Cardiac septum (tissue), 1 donor: ENCODE measurements around the gene RAB15. TPM values are rescaled to one million over a fixed set of nuclear protein-coding genes. Genes with fewer than 3 reads are reported as not detected.
A peak's percentile ranks its signal among the peaks of the same experiment; 100 is the strongest.

Experiments
- DNase-seq: peaks from one replicate; pipeline ENCODE4 v3.0.0-alpha.2; 2020; ENCODE audit warnings: low spot score
- intact Hi-C: fragments of 100-400 bp; cut with DNase I; formaldehyde crosslinking; loops from one replicate; pipeline ENCODE4 v1.14.0; 2022
- total RNA-seq: library from RNA; stranded (reverse); fragmentation: NEBNext Ultra II Directional; extraction: Animal tissue kit (Norgen Biotek cat#: 25700); gene quantifications from one replicate; pipeline ENCODE4 v1.2.1, GENCODE V29; 2021
- donor health status: DM: no; HTN: no; CAD: no.

Gene RAB15
- total RNA-seq, 1 donor from 2014 or later = 60.8 TPM

DNA sequence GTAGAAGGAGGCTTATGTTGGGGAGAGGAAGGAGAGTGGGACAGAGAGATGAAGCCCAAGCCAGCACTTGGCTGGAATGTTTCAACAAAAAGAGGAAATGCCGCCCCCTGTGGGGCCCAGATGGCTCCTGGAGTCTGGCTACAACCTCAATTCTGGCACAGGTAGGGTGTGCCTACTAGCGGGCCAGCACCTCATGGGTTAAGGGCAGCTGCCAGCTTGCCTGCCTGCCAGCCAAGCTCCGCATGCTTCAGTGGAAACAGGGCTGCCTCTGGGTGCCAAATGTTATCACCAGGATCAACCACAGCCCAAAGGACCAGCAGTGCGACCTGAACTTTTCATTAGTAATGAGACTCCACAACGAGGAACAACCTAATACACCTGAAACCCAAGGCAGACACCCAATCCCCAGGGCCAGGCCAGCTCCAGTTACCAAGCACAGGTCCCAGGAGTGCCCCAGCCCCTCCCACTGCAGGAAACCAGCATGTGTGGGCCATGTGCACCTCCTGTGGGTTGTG is 11.3 kb downstream of the RAB15 start:
- intact Hi-C loops = no loop called here
- DNase-seq = no peak

DNA sequence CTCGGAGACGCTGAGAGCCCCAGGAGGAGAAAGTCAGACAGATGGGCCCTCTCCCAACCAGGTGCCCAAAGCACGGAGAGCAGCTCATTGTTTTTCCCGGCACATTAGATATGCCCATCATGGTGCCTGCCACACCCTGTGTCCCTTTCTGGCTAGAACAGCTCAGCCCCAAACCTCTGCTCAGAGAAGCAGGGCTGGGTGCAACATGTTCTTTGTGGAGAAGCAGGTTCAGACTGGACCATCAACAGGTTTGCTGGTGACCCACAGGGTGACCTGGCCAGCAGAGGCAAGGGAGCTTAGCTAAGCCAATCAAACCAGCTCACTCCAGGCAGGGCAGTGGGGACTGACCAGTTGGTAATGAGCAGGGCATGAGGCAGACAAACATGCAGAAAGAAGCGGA is 13.4 kb downstream of the RAB15 start:
- DNase-seq = no peak
- intact Hi-C loops = no loop called here

DNA sequence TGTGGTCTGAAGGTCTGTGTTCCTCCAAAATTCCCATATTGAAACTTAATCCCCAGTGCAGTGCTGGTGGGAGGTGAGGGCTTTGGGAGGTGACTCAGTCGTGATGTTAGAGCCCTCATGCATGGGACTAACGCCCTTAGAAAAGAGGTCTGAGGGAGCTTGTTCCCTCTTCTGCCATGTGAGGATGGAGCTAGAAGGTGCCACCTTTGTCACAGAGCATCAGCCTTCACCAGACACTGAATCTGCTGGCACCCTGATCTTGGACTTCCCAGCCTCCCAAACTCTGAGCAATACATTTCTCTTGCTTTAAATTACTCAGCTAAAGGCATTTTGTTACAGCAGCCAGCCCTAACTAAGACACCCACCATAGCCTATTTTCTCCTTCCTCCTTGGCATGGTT is 13.9 kb downstream of the RAB15 start:
- intact Hi-C loops = no loop called here
- peak; percentile 22 for DNase-seq

DNA sequence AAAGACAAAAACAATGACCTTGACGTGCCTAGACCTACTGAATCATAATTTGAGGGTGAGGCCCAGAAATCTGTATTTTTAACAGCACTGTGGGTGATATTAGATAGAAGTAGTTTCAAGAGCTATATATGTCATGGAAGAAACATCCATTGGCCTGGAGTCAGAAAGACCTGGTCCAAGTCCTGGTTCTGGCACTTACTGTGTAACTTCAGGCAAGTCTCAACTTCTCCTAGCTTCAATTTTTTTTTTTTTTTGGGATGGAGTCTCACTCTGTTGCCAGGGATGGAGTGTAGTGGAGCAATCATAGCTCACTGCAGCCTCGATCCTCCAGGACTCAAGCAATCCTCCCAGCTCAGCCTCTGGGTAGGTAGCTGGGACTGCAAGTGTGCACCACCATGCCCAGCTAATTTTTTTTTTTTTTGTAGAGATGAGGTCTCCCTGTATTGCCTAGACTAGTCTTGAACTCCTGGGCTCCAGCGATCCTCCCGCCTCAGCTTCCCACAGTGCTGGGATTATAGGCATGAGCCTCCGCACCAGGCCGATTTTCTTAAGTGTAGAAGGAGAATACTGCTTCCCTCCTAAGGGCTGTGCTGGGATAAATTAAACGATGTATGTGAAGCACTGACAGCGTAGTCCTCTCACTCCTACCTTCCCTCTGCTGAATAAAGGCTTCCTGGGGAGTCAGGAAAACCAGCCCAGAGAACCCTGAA is 15.3 kb downstream of the RAB15 start:
- intact Hi-C loops = no loop called here
- peak; percentile 19 for DNase-seq

DNA sequence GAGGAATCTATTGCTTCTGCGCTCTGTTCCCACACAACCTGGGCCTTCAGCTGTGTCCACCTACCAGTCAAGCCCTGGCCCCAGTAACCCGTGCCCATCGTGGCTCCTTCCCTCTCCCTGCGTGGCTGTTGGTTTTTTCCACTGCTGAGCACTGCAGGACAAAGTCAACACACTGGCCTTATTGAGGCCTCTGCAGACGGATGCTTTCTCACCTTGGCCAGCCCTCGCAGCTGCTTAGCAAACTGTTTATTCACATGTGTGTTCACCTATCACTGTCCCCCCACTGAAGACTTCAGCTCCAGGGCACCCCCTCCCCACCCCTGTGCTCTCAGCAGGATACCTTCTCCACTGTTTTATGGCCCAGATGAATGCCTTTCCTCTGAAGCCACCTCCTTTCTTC is 16.8 kb downstream of the RAB15 start:
- peak; percentile 66 for DNase-seq
- intact Hi-C loops = no loop called here

DNA sequence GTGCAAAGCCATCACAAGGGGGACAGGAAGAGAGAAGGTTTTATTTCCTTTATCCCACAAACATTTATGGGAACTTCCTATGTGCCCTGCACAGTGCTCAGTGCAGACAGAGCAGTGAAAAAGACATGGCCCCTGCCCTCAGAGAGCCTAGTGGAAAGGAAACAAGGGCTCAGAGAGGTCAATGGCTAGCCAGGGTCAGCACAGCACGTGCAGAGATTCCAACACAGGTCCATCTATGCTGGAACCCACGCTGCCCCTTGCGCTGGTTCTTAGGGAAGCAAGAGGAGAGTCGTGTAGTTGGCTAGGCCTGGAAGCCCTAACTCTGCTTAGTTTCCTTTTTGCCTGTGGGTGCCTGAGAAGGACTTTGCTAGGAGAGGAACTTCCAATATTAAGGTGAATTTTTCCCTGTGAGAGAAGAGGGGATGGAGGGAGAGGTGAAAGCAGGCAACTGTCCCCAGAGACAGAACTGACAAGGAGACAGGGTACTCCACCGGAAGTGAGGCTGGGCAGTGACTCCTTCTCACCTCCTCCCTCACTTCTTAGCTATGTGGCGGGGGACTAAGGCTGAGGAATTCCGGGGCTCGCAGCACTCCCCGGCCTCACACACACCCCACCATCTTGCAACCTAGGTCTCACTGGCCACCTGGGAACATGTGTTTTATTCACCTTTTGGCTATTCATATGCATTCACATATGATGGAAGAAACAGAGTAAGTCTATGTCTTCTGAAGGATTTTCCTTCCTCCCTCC is 17.5 kb downstream of the RAB15 start:
- intact Hi-C loops = no loop called here

DNA sequence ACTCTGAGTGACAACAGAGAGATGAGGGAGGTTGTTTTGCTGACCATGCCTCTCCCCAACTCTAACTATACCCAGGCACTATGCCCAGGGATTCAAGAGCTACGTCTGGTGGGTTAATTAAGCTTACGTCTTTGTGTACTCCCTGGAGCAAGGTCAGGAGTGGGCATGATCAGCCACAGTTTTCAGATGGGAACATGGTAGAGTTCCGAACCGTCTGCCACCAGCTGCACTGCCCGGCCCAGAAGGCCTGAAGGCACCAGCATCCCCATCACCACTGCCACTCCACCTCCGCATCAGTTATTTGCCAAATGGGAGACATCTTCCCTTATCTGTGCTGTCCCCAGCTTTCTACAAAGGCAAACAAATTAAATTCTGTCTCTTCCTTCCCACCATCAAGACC is 18.5 kb downstream of the RAB15 start:
- intact Hi-C loops = no loop called here
- peak; percentile 53 for DNase-seq

More for the DNA sequence above, 17.5 kb downstream of the RAB15 start:
- DNase-seq = peak; percentile 44

DNA sequence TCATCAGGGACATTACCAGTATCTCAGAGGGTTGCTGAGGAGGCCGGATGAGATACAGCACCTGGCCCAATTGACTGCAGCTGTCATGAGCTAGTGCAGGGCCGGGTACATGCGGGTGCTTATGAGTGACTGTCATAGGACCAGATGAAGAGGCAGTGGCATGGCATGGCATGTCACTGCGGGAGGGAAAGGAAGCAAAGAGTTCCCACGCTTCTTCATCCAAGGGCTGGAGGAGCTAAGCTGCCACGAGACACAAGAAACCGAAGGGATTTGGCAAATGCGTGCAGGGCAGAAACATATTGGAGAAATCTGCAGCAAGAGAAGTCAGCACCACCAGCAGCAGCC is 18.9 kb downstream of the RAB15 start:
- peak; percentile 70 for DNase-seq
- intact Hi-C loops = no loop called here

DNA sequence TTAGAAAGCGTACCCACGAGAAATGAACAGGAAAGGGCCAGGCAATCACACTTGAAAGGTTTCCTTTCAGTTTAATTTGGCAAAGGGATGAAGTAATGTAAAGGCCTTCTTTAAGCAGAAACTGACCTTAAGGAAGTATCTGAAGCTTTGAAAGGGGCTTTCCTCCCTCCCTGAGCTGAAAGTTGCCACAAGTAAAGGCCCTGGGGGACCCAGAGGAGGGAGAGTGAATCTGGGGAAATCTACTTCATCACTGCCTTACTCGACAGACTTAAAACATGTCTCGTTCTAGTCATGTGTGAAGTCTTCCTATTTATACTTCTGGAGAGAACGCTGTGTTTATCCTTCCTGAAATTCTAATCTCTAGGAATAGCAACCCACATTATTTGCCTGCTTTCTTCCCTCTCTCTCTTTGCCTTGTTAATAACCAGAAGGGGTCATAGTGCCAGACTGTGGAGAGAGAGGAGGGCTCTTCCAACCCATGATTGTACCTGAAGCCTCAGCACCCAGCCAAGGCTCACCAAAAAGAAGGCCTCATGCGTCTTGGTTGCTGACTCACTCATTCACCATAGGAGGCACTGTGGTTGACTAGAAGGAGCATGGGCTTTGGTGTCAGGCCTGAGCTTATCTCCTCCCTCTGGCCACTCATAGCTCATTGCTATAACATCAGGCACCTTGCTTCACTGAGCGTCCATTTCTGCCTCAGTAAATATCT is 19.4 kb downstream of the RAB15 start:
- intact Hi-C loops = no loop called here

DNA sequence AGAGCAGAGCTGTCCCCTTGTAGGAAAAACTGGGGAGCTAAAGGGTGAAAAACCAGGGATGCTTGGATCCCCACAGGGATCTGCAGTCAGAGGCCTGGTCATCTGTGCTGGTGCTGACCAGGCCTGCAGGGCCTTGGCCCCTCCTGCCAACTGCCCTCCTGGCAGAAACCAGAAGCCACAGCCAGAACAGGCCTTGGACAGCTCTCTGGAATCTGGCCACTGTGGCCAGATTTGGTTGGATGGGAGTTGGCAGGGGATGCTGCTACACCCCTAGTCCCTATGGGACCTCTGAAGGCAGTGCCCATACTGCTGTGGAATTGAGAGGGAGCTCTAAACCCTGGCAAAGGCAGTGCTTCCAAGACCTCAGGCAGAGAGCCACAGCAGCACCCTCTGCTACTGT is 20.4 kb downstream of the RAB15 start:
- peak; percentile 70 for DNase-seq
- intact Hi-C loops = no loop called here

More for the DNA sequence above, 19.4 kb downstream of the RAB15 start:
- peak; percentile 54 for DNase-seq

DNA sequence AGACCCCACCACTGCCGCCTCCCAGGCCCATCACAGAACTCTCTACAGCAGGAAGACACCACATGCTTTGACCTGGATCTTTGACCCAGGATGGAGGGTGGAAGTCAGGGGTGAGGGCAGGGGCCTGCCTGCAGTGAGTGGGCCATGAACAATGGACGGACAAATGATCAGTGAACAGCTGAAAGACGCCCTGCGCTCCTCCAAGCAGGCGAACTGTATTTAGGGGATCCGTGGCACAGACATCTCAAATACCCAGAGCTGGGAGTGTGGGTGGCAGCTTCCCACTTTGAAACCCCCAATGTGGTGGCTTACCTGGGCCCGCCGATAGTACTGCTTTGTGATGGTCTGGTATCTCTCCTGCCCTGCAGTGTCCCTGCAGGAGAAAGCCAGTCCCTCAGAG is 20.8 kb downstream of the RAB15 start:
- DNase-seq = no peak
- intact Hi-C loops = no loop called here

DNA sequence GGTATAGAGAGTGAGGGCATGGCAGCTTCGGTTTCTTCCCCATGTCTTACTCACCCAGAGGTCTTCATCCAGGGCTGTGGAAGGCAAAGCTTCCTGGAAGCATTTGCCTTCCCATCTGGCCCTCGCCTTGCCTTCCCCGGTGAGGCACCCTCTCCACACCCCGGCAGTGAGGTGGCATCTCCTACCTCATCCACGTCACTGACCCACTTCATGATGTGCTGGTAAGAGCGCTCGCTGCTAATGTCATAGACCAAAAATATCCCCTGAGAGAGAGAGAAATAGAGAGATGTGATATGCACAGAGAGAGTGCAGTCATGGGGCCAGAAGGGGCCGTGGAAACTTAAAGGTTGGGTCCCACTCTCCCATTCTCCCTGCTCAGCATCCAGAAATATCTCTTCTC is 21.2 kb downstream of the RAB15 start:
- intact Hi-C loops = no loop called here
- peak; percentile 88 for DNase-seq

DNA sequence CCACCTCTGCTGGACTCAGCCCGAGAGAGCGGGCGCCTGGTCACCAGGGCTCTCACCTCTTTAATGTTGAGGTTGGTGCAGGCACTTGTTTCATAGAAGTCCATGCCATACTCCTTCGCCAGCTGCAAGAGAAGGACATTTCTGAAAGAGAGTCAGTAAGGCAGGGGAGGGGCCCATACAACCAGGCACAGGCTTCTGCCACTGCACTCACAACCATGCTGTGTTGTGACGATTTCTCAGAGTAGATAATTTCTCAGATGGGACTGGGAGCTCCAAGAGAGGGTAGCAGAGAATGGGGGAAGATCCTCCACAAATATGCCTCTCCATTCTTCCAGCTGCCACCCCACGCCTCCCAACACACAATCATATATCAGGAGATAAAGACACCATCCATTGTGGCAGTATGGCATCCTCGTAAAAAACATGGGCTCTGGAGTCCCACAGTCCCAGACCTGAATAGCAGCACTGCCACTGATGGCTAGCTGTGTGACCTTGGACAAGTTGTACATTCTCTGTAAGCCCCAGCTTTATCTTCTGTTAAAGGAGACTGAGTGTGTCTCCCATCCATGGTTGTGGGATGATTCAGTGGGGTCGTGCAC is 23.4 kb downstream of the RAB15 start:
- intact Hi-C loops = no loop called here
- peak; percentile 54 for DNase-seq

DNA sequence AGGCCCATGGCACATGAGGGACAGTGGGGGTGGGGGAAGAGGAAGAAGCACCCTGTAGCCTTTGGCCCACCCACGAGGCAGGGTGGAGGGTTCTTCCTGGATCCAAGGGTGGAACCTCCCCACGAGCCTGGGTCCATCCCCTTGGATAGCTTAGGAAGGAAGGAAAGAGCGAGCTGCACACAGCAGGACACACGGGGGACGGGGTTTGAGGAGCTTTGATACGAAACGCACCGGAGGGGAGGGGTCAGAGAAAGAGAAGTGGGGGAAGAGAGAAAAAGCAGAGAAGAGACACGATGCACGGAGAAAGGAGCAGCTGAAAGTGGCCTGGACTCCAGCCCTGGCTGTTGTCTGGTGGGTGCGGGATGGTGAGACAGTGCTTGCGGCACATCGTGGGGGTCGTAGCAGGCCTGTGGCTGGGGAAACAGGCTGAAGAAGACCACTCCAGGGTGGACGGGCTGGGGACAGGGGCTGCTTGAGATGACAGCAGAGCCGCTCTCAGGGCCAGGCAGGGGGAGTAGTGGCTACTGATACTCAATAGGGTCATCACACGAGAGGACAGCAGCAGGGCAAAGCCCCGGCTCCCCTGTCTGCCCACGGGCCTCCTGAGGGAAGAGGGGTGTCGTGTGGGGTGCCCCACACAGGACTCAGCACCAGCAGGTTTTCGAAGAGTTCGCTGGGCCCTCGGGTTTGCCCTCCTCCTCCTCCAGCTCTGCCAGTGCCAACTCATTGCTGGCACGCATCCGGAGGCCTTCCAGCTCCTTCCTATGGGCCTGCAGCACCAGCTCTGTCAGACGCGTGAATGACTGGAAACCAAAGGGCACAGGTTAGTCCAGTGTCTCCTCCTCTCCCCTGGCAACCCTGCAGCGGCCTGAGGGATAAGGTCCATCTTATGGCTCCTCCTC is 24.2 kb downstream of the RAB15 start:
- intact Hi-C loops = no loop called here
- peak; percentile 84 for DNase-seq

DNA sequence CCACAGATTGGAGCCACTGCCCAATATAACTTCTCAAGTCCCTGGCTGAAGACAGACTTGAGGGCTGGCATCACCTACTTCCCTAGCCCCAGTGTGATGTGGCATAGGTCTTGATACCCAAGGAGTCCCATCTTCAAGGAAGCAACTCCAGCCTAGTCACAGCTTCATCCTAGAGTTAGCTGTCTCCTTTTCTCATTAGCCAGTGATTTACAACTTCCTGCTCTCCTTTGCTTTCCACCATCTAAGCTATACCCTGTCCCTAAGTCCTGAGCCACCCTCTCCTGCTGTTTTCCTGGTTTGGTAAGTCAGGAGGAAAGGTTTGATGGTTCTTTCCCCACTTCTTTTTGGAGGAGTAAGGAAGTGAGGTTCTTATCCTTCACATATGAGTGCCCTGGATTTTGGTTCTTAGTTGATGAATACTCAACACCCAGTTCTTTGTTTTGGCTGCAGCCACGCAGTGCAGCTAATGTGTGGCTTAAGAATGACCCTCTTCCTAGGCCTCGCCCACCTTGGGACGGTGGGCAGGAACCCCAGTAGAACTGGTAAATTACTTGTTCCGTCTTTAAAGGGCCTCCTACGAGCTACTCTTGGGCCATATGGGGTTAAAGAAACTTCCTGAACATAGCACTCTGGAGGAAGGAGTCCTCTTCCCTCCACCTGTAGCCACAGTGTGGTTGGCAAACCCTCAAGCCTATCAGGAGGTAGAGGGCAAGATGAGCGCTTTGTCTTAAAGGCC is 25.7 kb downstream of the RAB15 start:
- intact Hi-C loops = no loop called here
- DNase-seq = peak; percentile 57

DNA sequence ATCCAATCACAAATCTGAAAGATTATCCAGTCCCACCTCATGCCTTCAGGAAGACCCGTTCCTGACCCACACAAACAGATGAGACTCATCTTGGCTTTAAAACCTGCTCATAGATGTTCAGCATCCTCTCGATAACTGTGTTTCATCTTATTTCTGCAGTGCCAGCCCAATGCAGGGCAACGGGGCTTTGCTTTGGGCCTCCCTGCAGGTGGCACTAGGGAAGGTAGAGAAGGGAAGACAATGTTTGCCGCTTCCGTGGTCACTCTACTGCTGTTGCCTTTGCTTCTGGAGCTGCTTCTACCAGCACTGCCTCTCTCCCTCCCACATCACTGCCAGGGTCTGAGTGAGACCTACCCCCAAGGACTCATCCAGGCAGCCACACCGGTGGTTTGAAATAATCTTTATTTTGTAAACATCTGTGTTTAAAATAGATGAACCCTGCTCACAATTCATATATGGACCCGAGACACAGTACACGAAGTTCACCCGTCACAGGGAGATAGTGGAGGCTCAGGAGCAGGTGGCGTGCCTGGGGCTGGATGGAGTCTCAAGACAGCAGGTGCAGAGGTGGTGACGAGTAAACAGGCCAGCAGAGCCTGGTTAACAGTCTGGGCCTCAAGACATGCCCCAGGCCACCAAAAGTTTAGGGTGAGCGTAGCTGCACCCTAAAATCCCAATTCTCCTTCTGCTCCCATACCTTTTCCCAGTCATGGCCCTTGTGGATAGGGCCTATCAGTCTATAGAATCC is 26.5 kb downstream of the RAB15 start:
- intact Hi-C loops = no loop called here

DNA sequence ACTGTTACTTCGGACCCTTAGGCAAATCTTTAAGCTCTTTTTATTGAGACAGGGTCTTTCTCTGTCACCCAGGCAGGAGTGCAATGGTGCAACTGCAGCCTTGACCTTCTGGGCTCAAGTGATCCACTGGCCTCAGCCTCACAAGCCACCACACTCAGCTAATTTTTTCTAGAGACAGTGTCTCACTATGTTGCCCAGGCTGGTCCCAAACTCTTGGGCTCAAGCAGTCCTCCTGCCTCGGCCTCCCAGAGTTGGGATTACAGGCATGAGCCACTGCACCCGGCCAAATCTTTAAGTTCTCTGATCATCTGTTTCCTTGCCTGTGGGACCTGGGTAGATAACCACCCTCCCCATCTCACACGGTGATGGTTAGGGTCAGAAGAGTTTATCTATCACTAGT is 27.3 kb downstream of the RAB15 start:
- intact Hi-C loops = no loop called here
- DNase-seq = no peak

More for the DNA sequence above, 26.5 kb downstream of the RAB15 start:
- peak; percentile 54 for DNase-seq

DNA sequence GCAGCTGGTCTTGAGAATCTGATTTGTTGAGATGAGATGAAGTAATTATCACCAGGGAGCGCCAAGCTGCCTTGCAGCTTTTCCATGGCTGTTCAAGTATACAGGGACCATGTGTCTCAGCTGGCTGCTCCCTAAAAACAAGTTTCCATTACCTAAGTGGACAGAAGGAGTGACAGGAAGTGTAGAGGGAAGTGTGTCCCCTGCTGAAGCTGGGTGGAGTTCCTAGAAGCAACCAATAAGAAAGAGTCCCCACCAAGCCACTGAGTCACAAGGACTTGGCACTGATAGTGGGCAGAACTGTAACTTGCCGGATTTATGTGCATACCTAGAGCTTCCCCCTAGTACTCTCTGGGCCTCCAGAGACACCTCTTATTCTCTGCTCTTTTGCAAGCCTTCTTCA is 28.1 kb downstream of the RAB15 start:
- intact Hi-C loops = no loop called here
- peak; percentile 7 for DNase-seq
